Ishikawa (cell line): ENCODE data around the gene ZNF211.

Experiments used
- CEBPB ChIP-seq: IDR thresholded peaks from 2 replicates; pipeline ENCODE4 v1.6.1; 2012
- CREB1 ChIP-seq: IDR thresholded peaks from 2 replicates; pipeline ENCODE4 v1.6.1; 2012; ENCODE audit warnings: low read depth
- EGR1 ChIP-seq: IDR thresholded peaks from 2 replicates; pipeline ENCODE4 v1.6.1; 2012
- EP300 ChIP-seq: IDR thresholded peaks from 2 replicates; pipeline ENCODE4 v1.6.1; 2012; ENCODE audit warnings: borderline replicate concordance
- FOXM1 ChIP-seq: IDR thresholded peaks from 2 replicates; pipeline ENCODE4 v1.6.1; 2012; ENCODE audit warnings: low read depth, borderline replicate concordance
- NFIC ChIP-seq: IDR thresholded peaks from 2 replicates; pipeline ENCODE4 v1.6.1; 2012
- RAD21 ChIP-seq: IDR thresholded peaks from 2 replicates; pipeline ENCODE4 v1.6.1; 2012; ENCODE audit warnings: low read depth
- TAF1 ChIP-seq: IDR thresholded peaks from 2 replicates; pipeline ENCODE4 v1.6.1; 2012; ENCODE audit warnings: low read depth, mild to moderate bottlenecking
- TCF12 ChIP-seq: IDR thresholded peaks from 2 replicates; pipeline ENCODE4 v1.6.1; 2012; ENCODE audit warnings: low read depth
- TEAD4 ChIP-seq: IDR thresholded peaks from 2 replicates; pipeline ENCODE4 v1.6.1; 2012
- YY1 ChIP-seq: IDR thresholded peaks from 2 replicates; pipeline ENCODE4 v1.6.1; 2012; ENCODE audit warnings: low read depth
- ZBTB7A ChIP-seq: IDR thresholded peaks from 2 replicates; pipeline ENCODE4 v1.6.1; 2012; ENCODE audit warnings: low read depth
- TF ChIP-seq, protein P1 (sequence below): IDR thresholded peaks from 2 replicates; pipeline ENCODE4 v1.6.1; 2012; ENCODE audit warnings: low read depth, mild to moderate bottlenecking
- TF ChIP-seq, protein P2 (sequence below): IDR thresholded peaks from 2 replicates; pipeline ENCODE4 v1.6.1; 2012
- TF ChIP-seq, protein P3 (sequence below): IDR thresholded peaks from 2 replicates; pipeline ENCODE4 v1.6.1; 2012

ZNF211 gene

GRCh38 chr19:57620673-57621348 is 12.2 kb upstream of the ZNF211 start:
- TF ChIP-seq TAF1 = no peak
- TF ChIP-seq CEBPB = no peak
- TF ChIP-seq TCF12 = peak; percentile 56; the same call in 1 of the 2 replicates

- no peak for TF ChIP-seq EGR1
- no peak for TF ChIP-seq ZBTB7A
- TF ChIP-seq EP300 = no peak
- TF ChIP-seq TEAD4 = no peak
- no peak for TF ChIP-seq FOXM1
- TF ChIP-seq RAD21 = no peak
- no peak for TF ChIP-seq CEBPB
- TF ChIP-seq, protein P1, sequence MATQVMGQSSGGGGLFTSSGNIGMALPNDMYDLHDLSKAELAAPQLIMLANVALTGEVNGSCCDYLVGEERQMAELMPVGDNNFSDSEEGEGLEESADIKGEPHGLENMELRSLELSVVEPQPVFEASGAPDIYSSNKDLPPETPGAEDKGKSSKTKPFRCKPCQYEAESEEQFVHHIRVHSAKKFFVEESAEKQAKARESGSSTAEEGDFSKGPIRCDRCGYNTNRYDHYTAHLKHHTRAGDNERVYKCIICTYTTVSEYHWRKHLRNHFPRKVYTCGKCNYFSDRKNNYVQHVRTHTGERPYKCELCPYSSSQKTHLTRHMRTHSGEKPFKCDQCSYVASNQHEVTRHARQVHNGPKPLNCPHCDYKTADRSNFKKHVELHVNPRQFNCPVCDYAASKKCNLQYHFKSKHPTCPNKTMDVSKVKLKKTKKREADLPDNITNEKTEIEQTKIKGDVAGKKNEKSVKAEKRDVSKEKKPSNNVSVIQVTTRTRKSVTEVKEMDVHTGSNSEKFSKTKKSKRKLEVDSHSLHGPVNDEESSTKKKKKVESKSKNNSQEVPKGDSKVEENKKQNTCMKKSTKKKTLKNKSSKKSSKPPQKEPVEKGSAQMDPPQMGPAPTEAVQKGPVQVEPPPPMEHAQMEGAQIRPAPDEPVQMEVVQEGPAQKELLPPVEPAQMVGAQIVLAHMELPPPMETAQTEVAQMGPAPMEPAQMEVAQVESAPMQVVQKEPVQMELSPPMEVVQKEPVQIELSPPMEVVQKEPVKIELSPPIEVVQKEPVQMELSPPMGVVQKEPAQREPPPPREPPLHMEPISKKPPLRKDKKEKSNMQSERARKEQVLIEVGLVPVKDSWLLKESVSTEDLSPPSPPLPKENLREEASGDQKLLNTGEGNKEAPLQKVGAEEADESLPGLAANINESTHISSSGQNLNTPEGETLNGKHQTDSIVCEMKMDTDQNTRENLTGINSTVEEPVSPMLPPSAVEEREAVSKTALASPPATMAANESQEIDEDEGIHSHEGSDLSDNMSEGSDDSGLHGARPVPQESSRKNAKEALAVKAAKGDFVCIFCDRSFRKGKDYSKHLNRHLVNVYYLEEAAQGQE = no peak
- no peak for TF ChIP-seq CREB1
- no peak for TF ChIP-seq TCF12
- TF ChIP-seq, protein P2, sequence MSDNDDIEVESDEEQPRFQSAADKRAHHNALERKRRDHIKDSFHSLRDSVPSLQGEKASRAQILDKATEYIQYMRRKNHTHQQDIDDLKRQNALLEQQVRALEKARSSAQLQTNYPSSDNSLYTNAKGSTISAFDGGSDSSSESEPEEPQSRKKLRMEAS = no peak
- no peak for TF ChIP-seq TAF1
- no peak for TF ChIP-seq YY1
- TF ChIP-seq, protein P3, sequence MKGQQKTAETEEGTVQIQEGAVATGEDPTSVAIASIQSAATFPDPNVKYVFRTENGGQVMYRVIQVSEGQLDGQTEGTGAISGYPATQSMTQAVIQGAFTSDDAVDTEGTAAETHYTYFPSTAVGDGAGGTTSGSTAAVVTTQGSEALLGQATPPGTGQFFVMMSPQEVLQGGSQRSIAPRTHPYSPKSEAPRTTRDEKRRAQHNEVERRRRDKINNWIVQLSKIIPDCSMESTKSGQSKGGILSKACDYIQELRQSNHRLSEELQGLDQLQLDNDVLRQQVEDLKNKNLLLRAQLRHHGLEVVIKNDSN = no peak
- no peak for TF ChIP-seq NFIC
These were observed 9.9 kb upstream of the ZNF211 start for GRCh38 chr19:57623091-57623490.

GRCh38 chr19:57633832-57634131 is 814 bp downstream of the ZNF211 start:
- TF ChIP-seq, protein P1 = no peak
- TF ChIP-seq TAF1 (no peak), YY1 (no peak), CREB1 (no peak), ZBTB7A (no peak), CEBPB (no peak), TEAD4 (no peak), FOXM1 (no peak), EP300 (no peak), TCF12 (no peak), EGR1 (no peak), RAD21 (no peak)
- TF ChIP-seq, protein P3 = no peak
- TF ChIP-seq, protein P2 = no peak

GRCh38 chr19:57637379-57637778 is 4.4 kb downstream of the ZNF211 start:
- TF ChIP-seq TEAD4 (no peak), FOXM1 (no peak), YY1 (no peak), ZBTB7A (no peak), RAD21 (no peak), EP300 (no peak), TCF12 (no peak), NFIC (no peak)
- TF ChIP-seq, protein P1 = no peak
- TF ChIP-seq, protein P3 = no peak
